Right hindlimb (tissue), 1 donor: ENCODE results near the gene VTN.
A peak's percentile ranks its signal among the peaks of the same experiment; 100 is the strongest.

Experiments
- DNase-seq: peaks from one replicate; pipeline ENCODE4 v3.0.0-alpha.2; 2018

The VTN gene

DNA sequence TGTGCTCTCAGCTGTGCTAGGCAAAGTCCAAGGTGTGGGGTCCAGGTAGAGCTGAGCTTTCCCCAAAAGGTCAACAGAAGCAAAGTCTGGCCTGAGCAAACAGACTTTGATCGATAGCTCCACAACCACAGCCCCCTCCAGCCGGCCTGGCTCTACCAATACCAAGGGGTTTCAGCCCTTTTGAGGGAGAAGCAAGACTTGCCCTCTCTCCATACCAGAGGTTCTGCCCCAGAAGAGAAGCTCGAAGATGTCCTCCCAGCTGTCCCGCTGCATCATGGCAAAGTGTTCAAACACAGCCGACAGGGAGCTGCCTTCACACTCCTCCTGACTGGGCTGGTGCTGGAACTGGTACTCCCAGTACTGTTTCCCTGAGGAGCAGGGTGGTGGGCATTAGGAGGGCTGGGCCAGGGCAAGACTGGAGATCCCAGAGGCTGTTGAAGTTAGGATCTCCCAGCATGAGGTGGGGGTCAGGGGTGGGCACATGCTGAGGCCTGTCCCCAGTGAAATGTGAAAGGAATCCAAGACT lies 1.7 kb downstream of the VTN start:
- no peak for DNase-seq

DNA sequence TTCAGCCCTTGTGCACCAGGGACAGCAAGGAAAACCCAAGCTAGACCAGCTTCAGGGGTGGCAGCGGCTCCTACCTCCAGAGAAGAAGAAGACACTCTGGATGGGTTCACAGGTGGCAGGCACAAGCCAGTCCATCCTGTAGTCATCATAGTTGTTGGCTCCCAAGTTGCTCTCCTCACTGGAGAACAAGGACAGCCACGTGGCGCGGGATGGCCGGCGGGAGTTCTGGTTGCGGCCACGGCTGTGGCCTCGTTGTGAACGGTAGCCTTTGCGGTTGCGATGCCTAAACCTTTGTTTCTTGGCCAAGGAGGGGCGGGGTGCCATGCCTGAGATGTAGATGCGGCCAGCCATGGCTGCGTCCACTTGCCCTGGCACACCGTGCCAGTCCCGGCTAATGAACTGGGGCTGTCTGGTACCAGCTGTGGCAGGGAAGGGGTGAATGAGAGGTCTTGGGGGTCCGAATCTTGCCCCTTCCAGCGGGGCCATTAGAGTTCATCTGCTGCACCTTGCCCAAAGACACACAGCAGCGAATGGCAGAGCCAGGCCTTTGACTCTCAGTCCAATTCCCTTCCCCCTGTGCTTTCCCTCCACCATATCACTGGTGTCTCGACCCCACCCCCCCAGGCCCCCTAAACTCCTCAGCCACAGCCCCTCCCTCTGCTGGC lies 2.3 kb downstream of the VTN start:
- no peak for DNase-seq

DNA sequence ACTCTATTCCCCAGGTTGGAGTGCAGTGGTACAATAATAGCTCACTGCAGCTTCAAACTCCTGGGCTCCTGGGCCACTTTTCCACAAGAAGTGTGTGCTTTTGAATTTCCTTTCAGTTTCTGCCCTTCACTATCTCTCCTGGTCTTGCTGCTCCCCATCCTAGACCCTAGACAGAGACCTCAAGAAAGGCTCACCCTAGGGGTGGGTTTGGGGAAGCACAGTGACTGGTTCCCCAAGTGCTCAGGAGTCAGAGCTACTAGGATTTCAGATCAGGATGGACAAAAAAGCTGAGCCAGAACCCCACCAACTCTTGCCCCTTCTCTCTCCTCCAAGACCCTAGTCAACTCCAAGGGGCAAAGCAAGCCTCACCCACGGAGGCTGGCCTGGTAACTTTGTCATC lies 3.5 kb downstream of the VTN start:
- DNase-seq: peak; percentile 7

DNA sequence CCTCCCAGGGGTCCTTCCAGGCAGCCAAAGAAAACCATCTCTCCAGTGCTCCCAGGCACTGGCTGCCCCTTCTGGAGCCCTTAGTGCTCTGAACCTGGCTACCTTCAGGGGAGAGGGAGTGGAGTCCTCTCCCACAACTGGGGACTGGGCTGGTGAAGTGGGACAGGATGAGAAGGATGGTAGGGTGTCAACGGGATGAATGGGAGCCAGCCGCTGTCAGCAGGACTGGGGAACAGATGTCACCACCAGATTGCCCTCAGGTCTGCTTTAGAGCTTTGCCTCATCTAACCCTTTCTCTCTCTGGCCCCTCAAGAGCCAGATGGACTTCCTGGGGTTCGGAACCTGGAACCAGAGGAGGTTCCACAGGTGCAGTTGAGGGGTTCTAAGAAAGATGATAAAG lies 4.6 kb downstream of the VTN start:
- peak; percentile 8 for DNase-seq

DNA sequence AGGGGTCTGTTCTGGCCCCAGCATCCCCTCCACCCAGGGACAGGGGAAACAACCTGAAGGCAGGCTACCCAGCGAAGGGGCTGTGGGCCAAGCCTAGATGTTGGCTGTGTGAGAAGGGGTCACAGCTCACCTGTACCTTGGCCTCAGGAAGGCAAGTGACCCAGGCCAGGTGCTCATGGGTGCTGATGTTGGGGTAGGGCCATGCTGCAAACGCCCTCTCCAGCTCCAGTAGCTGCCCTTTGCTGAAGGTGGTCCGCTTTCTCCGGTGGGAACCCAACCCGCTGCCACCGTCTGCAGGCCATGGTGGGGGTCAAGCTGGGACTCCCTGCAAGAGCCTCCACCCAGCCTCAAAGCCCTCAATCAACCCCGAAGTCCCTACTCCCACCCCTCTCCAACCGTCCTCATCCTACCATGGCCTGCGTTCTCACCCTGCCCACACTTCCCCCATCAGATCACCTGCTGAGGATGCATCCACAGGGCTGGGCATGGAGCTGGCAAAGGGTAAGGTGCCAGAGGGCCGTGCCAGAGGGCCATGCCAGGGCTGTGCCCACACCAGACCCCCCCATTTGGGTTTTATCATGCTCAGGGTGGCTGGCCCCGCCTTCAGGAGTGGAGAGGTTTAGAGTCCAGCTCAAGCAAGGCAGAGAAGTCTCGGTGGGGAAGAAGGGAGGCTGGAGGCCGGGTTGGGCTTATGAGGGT lies 5.3 kb downstream of the VTN start, which contains the start of gene SEBOX:
Gene SEBOX, minus strand, starts transcription at position 535 of the 699 bp plus-strand sequence. Its CDS starts 48 bp downstream, at position 487.
- no peak for DNase-seq

DNA sequence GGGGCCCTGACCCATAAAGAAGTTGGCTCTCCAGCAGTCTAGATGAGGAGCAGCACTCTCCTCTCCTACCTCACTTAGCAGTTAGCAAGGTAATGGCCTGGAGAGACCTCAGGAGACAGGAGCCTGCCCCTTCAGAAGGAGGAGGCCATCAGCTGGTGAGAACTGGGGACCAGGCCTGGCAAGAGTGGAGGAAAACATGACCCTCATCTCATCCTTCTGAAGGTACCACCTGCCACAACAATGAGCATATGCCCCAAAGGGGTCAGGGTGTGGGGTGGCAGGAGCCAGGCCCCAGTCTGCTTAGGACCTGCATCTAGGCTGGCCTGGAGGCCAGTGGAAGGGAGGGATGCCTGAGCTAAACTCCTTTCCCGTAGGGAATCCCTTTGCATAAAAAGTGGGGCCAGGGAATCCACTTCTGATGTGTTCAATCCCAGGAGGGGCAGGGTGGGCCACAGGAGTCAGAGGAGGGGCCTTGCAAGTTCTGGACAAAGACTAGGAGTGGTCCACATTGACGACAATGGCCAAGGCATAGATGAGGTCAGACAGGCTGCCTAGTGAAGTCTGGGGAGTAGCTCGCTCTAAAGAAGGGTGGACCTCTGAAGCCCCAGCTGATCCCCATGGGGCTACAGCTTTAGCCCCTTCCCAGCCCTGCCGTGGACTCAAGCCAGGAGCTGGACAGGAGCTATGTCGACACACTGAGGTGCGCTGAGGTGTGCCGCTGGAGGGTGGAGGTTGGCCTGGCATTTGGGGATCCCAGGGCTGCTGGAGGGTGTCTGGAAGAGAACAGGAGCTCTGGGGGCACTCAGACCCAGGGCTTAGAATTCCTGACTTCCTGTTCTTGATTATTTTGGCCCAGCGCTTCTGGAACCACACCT lies 6.1 kb downstream of the VTN start:
- DNase-seq: no peak

DNA sequence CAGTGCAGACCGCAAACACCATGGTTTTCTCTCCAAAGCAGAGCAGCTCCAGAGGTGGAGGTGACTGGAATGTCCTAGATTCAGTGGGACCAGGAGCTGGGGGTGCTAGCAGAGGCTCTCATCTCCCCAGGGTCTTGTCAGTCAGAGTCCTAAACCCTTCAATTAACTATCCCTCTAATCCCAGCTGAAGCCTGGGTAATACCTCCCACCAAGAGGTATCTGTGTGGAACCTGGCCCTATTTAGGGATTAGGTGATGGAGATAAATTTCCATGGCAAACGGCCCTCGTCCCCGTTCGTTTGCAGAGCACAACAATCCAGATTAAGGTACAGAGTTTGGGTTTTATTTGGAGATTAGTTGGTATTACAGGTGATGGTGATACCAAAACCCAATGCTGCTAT lies 6.9 kb downstream of the VTN start:
- DNase-seq: no peak

DNA sequence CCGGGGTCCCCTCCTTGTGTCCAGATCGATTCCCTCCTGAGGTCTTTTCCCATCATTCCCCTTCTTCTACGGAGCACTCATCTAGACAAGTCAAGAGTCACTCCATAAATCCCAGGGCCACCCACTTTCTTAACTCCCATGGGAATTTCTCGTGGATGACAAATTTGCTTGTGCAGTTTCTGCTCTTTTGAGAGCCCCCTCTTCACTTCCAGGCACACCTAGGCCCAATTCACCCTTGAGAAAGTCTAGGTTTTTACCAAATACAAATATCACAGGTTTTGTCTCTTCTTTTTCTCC lies 12.3 kb downstream of the VTN start:
- no peak for DNase-seq

DNA sequence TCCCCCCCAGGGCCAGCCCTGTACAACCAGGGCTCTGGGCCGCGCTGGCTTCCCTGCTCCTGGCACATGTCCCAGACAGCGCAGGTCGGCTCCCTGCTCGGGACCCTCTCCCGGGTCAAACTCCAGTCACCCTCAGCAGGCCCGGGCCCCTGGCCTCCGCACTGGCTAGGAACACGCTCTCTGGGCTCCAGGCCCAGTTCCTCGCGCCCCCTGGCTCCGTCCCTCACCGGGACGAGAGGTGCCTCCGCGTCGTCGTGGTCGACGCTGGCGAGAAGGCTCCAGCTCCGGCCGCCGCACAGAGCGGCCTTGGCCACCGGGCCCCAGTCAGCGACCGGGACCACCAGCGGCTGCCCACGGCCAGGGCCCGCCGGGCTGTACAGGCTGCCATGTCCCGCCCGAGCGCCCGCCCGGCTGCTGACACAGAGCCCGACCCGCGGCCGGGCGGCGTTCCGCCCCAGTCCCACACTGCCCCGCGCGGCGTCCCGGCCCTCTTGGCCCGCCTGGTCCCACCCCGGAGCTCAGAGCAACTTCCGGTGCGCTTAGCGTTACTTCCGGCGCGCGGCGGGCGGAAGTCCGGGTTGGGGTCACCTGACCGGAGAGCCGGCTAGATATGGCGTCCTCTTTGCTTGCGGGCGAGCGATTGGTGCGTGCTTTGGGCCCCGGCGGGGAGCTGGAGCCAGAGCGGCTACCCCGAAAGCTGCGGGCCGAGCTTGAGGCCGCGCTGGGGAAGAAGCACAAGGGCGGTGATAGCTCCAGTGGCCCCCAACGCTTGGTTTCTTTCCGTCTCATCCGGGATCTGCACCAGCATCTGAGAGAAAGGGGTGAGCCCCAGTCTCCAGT lies 12.8 kb downstream of the VTN start, which contains the start of gene POLDIP2:
Gene POLDIP2, minus strand, starts transcription at position 467 of the 840 bp plus-strand sequence. Its CDS starts 79 bp downstream, at position 388.
- DNase-seq: peak; percentile 98

DNA sequence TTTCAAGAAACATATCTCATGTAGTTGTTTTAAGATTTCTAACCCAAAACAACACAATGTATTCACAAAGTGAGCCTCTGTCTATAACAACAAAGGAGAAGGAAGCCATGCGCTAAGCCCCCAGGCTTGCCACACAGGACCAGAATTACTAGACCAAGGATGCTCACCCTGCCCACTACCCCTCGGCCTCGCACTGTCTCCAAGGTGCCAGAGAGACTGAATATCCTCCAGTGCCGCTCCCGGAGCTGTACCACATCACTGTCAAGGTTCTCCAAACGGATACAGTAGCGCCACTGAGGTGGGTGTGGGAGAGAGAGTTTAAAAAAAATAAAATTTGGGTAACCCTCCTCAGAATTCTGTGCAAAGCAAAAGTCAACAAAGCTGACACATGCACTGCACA lies 19.8 kb downstream of the VTN start:
- no peak for DNase-seq

DNA sequence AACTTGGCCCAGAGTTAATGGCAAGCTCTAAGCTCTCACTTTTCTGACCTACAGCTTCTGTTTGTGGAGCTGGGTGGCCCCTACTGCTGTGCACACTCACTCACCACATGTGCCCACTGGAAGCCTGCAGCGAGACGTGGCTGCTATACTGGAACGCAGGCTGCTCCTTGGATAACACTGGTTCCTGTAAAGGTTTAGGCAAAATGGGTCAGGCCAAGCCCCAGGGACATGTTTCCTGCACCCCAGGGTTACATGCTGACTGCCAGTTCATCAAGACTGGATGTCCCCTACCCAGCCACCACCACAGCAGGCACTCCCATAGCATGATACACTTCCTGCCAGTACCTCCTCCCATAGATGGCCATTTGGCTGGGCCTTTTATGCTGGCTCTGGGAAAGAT lies 21.1 kb downstream of the VTN start:
- DNase-seq: no peak

DNA sequence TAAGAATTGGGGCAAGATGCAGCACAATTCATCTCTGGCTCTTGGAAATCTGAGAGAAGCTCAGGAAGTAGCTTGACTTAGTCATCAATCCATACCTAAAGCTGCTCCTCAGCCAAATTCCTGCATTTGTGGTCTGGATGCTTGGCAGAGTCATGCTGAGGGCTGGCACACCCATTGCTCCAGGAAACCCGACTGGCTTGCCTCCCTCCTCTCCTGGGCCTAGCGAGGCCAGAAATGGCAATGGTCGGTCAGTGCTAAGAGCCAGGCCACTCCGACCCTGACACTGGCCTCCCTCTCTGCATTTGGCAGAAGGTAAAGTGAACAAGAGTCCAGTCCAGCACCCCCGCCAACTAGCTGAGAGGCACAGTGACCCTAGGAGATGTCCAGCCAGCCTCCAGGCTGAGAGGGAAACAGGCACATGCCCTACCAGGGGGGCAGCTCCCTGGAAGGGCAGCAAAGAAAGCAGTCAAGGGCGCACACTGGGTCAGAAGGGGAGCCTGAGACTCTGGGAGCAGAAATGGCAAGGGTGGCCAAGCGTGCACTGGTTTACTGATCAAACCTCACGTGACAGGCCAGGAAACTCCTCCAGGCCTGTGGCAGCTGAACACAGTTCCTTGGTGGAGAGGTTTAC lies 22.7 kb downstream of the VTN start:
- no peak for DNase-seq

DNA sequence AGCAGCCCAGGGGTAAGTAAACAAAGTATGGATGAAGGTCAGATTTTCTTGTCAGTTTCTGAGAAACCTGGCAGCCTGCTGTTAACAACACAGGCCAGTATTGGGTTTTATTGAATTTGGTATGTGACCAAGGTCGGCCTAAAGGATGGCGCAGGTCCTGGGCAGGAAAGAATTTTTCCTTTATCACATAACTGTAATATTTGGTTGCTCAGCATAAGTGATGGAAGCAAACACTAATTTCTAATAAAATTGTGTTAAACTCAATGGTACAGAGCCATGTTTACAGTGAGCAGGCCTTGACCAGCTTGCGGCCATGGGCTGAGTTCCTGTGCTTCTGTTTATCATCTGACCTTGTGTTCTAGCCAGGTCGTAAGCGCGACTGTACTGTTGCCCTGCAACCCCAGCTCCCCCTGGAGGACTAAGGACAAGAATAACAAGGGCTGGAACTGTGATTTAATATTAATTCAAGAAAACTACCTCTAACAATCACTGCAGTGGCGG lies 23.3 kb downstream of the VTN start:
- DNase-seq: no peak

DNA sequence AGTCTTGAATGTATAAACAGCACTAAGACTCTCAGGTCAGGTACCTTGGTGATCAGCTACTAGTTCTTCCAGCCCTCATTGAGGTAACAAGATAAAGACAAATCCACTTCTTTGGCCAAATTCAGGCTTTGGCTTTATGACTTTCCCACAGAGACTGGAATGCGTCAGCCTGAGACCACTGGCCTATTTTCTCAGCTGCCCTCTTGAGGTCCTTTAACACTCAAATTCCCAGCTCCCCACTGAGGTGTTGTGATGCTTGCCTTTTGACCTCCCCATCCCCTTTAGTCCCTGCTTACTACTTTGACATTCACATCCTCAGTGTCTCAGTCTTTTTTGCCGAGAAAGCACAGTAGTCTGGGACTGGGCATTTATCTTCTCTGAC lies 23.9 kb downstream of the VTN start:
- no peak for DNase-seq

DNA sequence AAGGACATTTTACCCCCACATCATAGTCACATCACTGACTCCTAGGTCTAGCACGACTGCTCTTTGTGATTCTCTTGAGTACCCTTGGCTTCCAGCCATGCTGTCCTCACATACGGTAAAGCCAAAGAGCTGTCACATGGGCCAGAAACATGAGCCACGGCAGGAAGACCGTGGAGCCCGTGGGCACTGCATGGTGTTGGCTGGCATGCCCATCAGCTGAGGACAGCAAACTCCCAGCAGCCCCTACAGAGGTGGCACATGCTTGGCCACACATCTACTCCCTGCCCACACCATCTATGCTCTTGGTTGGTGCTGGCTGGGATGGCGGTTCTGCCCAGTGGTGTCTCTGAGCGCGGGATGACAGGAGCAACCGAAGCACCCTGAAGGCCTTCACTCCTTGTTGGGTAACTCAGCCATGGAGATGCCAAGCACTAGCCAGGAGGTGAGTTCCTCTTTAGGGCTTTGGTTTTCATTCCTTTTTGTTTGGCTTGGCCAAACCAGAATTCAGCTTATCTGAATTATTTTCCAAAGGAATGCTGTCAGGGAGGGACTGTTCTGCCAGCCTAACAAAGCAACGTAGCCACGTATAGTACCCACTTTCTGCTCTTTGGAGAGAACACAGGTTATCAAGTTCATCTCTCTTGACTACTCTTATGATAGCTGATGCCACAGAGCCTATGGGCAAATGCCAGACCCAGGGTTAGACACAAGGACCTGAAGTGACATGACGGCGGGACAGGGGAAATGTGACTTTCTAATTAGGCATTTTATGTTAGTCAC lies 24.5 kb downstream of the VTN start:
- DNase-seq: no peak

DNA sequence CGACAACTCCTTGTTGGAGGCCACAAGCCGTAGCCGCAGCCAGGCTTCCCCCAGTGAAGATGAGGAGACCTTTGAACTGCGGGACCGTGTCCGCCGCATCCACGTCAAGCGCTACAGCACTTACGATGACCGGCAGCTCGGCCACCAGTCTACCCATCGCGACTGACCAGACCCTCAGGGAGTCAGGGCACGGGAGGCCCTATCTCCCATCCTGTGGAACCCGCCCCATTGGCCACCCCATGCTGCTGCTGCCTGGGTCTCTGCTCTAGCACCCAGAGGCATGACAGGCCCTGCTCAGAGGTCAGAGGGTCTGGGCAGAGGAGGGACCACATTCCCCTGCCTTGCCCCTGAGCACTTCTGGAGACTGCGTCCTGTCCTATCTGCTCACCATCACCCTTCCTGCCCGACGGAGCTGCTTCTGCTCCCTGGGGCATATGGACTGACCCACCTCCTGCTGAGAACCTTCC lies 25.6 kb downstream of the VTN start:
- DNase-seq: no peak

DNA sequence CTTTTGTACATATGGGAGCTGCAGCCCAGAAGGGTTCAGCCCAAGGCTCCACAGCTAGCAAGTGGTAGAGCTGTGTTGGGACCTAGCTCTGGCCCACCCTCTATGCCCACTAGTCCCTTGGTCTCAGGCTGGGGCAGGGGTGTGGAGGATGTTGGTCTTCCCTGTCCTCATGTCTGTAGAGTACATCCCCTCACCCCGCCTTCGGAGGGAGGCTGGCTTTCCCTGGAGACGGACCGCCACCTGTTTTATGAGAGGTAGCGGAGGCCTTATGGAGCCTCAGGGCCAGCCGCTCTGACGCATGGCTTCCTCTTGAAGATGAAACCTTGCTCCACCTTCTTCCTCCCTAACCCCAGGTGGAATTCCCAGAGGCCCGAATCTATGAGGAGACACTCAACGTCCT lies 26.1 kb downstream of the VTN start:
- DNase-seq: no peak

DNA sequence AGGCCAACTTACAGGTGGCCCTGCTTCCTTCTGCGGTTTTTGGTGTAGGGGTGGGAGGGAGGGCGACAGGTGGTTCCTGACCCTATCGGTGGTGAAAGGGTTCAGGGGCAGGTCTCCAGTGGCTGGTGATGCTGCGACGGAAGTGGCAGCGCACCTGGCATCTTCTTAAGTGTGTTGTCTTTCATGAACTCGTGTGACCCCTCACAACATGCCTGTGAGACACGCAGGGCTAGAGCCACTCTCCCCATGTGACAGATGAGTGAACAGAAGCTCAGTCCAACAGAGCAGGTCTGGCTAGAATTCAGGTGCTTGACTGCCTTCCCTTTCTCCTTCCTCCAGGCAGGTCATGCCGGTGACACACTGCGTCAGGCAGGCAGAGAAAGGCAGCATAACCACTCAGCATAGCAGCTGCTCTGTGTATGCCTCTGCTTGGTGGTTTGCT lies 26.6 kb downstream of the VTN start:
- DNase-seq: no peak

DNA sequence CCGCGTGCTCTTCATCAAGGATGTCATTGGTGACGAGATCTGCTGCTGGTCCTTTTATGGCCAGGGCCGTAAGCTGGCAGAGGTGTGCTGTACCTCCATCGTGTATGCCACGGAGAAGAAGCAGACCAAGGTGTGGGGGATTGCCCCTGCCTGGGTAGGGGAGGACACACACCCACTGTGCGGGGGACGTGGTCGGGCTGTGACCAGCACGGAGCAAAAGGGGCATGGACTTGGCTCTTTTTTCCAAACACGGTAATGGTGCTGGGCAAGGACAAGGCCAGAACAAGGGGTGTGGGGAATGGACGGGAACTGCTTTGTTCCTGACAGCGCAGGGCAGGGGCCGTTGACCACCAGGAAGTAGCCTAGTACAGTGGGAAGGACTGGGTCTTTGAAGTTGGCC lies 27.8 kb downstream of the VTN start:
- DNase-seq: no peak

DNA sequence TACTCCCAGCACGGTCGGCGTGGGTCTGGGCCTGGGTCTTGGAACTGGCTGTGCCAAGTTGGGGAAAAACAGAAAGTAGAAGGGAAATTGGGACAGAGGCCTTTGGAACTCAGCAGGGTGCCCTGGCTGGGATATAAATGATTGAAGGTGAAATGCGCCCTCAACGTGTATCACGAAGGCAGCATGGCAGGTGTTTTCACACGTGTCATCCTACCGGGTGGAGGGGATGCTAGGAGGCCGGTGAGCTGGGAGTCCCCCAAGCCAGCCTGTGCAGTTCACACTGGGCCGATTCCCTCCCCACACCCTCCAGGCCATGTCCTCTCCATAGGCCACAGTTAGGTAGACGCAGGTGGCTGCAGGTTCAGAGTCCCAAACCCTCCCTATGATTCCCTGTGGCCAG lies 28.6 kb downstream of the VTN start:
- DNase-seq: no peak

DNA sequence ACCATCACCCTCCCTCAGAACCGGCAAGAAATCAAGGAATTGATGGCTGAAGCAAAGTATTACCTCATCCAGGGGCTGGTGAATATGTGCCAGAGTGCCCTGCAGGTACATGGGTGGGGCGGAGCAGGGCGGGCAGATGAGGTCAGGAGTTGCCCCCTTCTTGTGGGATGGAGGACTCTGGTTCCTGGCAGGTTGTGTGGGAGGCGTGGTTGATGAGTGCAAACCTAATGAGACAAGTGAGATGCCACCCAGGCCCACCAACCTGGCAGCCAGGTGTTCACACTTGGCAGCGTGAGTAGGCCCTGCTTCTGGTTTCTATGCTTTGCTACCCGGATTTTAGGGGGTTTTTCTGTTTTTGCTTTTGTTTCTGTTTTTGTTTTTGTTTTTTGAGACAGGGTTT lies 29.7 kb downstream of the VTN start:
- DNase-seq: no peak
